Ishikawa (cell line): ENCODE measurements around the gene AKR7A3.

Source experiments
- CEBPB ChIP-seq: IDR thresholded peaks from 2 replicates; pipeline ENCODE4 v1.6.1; 2012
- CREB1 ChIP-seq: IDR thresholded peaks from 2 replicates; pipeline ENCODE4 v1.6.1; 2012; ENCODE audit warnings: low read depth
- EGR1 ChIP-seq: IDR thresholded peaks from 2 replicates; pipeline ENCODE4 v1.6.1; 2012
- EP300 ChIP-seq: IDR thresholded peaks from 2 replicates; pipeline ENCODE4 v1.6.1; 2012; ENCODE audit warnings: borderline replicate concordance
- FOXM1 ChIP-seq: IDR thresholded peaks from 2 replicates; pipeline ENCODE4 v1.6.1; 2012; ENCODE audit warnings: low read depth, borderline replicate concordance
- NFIC ChIP-seq: IDR thresholded peaks from 2 replicates; pipeline ENCODE4 v1.6.1; 2012
- RAD21 ChIP-seq: IDR thresholded peaks from 2 replicates; pipeline ENCODE4 v1.6.1; 2012; ENCODE audit warnings: low read depth
- TAF1 ChIP-seq: IDR thresholded peaks from 2 replicates; pipeline ENCODE4 v1.6.1; 2012; ENCODE audit warnings: low read depth, mild to moderate bottlenecking
- TCF12 ChIP-seq: IDR thresholded peaks from 2 replicates; pipeline ENCODE4 v1.6.1; 2012; ENCODE audit warnings: low read depth
- TEAD4 ChIP-seq: IDR thresholded peaks from 2 replicates; pipeline ENCODE4 v1.6.1; 2012
- USF1 ChIP-seq: IDR thresholded peaks from 2 replicates; pipeline ENCODE4 v1.6.1; 2012
- YY1 ChIP-seq: IDR thresholded peaks from 2 replicates; pipeline ENCODE4 v1.6.1; 2012; ENCODE audit warnings: low read depth
- ZBTB7A ChIP-seq: IDR thresholded peaks from 2 replicates; pipeline ENCODE4 v1.6.1; 2012; ENCODE audit warnings: low read depth
- TF ChIP-seq, protein P1 (sequence below): IDR thresholded peaks from 2 replicates; pipeline ENCODE4 v1.6.1; 2012; ENCODE audit warnings: low read depth, mild to moderate bottlenecking
- TF ChIP-seq, protein P2 (sequence below): IDR thresholded peaks from 2 replicates; pipeline ENCODE4 v1.6.1; 2012

AKR7A3 gene

DNA sequence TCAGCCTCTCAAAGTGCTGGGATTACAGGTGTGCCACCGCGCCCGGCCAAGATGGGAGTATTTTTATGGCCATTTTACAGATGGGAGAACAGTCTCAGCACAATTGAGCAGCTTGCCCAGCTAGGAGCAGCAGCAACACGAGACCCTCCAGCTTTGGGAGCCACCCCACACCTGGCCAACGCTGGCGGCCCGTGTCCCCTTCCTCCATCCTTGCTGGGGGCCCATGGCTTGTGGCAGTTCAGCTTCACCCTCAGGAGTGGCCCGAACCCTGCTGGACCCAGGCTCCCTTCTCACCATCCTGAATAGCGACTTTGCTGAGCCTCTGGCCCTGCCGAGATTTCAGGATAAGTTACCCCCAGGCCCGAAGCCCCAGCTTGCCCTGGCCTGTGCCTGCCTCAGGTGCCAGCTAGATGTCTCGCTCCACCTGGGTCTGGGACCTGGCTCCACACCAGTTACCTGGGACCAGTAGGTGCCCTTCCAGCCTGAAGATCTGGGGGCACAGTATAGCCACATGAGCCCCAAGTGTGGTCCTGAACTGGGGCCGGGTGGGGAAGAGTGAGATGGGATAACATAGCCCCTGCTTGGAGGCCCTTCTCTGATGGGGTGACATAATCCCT lies 42.8 kb upstream of the AKR7A3 start:
- no peak for TF ChIP-seq RAD21
- TF ChIP-seq FOXM1: no peak
- no peak for TF ChIP-seq USF1
- no peak for TF ChIP-seq CEBPB
- no peak for TF ChIP-seq EP300
- TF ChIP-seq YY1: no peak
- TF ChIP-seq NFIC: no peak
- no peak for TF ChIP-seq TEAD4
- no peak for TF ChIP-seq ZBTB7A
- no peak for TF ChIP-seq EGR1
- TF ChIP-seq TAF1: no peak
- no peak for TF ChIP-seq TCF12
- TF ChIP-seq, protein P1, sequence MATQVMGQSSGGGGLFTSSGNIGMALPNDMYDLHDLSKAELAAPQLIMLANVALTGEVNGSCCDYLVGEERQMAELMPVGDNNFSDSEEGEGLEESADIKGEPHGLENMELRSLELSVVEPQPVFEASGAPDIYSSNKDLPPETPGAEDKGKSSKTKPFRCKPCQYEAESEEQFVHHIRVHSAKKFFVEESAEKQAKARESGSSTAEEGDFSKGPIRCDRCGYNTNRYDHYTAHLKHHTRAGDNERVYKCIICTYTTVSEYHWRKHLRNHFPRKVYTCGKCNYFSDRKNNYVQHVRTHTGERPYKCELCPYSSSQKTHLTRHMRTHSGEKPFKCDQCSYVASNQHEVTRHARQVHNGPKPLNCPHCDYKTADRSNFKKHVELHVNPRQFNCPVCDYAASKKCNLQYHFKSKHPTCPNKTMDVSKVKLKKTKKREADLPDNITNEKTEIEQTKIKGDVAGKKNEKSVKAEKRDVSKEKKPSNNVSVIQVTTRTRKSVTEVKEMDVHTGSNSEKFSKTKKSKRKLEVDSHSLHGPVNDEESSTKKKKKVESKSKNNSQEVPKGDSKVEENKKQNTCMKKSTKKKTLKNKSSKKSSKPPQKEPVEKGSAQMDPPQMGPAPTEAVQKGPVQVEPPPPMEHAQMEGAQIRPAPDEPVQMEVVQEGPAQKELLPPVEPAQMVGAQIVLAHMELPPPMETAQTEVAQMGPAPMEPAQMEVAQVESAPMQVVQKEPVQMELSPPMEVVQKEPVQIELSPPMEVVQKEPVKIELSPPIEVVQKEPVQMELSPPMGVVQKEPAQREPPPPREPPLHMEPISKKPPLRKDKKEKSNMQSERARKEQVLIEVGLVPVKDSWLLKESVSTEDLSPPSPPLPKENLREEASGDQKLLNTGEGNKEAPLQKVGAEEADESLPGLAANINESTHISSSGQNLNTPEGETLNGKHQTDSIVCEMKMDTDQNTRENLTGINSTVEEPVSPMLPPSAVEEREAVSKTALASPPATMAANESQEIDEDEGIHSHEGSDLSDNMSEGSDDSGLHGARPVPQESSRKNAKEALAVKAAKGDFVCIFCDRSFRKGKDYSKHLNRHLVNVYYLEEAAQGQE: no peak

DNA sequence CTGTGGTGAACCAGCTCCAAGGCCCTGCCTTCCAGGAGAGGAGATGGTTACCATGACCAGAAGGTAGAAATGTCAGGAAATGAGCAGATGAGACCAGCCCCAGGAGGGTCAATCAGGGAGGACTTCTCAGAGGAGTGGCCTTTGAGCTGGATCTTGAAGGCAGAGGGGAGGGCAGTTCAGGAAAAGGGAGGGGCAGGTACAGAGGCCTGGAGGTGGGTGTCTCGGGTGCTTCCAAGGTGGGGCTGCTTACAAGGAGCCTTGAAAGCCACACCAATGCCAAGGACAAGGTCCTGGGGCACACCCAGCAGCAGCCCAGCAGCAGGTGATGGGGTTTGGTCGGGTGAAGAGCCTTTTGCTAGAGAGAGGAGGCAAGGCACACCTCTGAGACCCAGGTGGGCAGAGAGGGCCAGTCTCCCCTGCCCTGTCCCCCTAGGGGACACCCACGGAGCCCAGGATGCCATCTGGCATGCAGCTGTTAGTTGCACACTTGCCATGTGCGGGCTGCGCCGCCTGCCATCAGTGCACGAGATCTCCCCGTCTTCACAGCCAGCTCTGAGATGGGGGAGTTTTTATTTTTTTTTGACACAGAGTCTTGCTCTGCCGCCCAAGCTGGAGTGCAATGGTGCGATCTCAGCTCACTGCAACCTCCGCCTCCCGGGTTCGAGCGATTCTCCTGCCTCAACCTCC lies 42.0 kb upstream of the AKR7A3 start:
- TF ChIP-seq RAD21: no peak
- no peak for TF ChIP-seq TEAD4
- no peak for TF ChIP-seq YY1
- TF ChIP-seq NFIC: no peak
- TF ChIP-seq TAF1: no peak
- no peak for TF ChIP-seq EGR1
- no peak for TF ChIP-seq ZBTB7A

- no peak for TF ChIP-seq CREB1
Measured at GRCh38 chr1:19329611-19330010, 41.0 kb upstream of the AKR7A3 start.

DNA sequence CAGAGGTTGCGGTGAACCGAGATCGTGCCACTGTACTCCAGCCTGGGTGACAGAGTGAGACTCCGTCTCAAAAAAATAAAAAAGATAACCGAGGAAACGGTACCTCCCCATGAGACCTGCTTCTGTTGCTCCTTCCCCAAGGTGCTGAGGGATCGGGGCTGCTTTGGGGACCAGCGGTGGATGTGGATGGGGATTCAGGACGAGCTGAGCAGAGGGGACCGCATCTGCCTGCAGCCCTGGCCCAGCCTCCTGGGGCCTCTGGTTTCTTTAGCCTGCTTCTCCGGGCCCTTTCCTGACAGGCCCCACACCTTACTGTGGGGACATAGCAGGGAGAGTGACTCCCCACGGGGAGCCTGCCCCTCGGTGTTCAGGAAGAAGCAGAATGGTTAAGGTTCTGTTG lies 40.6 kb upstream of the AKR7A3 start:
- TF ChIP-seq NFIC (no peak), EGR1 (no peak), RAD21 (no peak), TEAD4 (no peak), TCF12 (no peak), YY1 (no peak), ZBTB7A (no peak), CEBPB (no peak)
- TF ChIP-seq, protein P1: no peak
- TF ChIP-seq, protein P2, sequence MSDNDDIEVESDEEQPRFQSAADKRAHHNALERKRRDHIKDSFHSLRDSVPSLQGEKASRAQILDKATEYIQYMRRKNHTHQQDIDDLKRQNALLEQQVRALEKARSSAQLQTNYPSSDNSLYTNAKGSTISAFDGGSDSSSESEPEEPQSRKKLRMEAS: no peak

DNA sequence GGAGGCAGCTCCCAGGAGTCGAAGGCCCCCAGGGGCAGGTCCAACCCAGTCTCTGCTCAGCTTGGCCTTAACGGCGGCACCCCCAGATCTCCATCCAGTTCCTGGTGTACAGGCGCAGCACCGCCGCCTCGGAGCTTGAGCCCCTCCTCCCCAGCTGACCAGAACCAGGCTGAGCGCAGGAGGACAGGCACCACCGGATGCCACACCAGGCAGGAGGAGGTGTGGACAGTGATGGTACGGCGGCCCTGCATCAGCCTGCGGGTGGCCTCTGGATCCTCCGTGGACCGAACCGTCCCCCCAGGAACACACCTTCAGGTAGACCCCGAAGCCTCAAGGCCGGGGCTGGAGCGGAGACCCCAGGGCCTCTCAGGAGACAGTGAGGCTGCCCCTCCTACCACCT lies 39.9 kb upstream of the AKR7A3 start:
- TF ChIP-seq CEBPB (no peak), EP300 (no peak), USF1 (no peak), ZBTB7A (no peak), YY1 (no peak), TEAD4 (no peak), FOXM1 (no peak), TCF12 (no peak), TAF1 (no peak), NFIC (no peak), CREB1 (no peak), EGR1 (no peak)
- TF ChIP-seq, protein P2: no peak
- TF ChIP-seq, protein P1: no peak
